IMR-90 (cell line): ENCODE measurements around the gene ZCCHC24. TPM values are rescaled to one million over a fixed set of nuclear protein-coding genes. Genes with fewer than 3 reads are reported as not detected.

Experiments used
- ATAC-seq: fragments of 200-7000 bp; cut with Tn5 transposase; 2 replicates; pipeline ENCODE4 v1.9.1; 2020; ENCODE audit warnings: low read depth, mild to moderate bottlenecking, moderate library complexity
- BruUV-seq: library from RNA; stranded (reverse); fragments of 400-500 nt; replicated peaks from 2 replicates; lab custom pipeline; 2021; lab: Mats Ljungman, UMichigan
- CTCF ChIA-PET: fragments of 300-600 bp; formaldehyde crosslinking; extraction: SDS; loops from one replicate; lab custom pipeline; 2021; ENCODE audit warnings: antibody characterized with exemption; lab: Yijun Ruan, JAX
- POLR2A ChIA-PET: fragments of 300-600 bp; sonication (Branson Sonifier 250); formaldehyde crosslinking; loops from one replicate; lab custom pipeline; 2022; ENCODE audit warnings: antibody characterized with exemption; ENCODE audit not compliant: unreplicated experiment; lab: Charles Lee
- DNase-seq: peaks from one replicate; pipeline ENCODE4 v3.0.0; 2013
- H2AFZ ChIP-seq: replicated peaks from 2 replicates; pipeline ENCODE3; 2013; ENCODE audit warnings: low read length, mild to moderate bottlenecking; ENCODE audit not compliant: poor library complexity
- H2AK5ac ChIP-seq: 2 replicates; pipeline ENCODE4 v1.6.1; 2013; ENCODE audit warnings: low read depth, low read length, inconsistent platforms
- H2AK9ac ChIP-seq: replicated peaks from 2 replicates; pipeline ENCODE3; 2013; ENCODE audit warnings: mild to moderate bottlenecking, low read depth, low read length, moderate library complexity; ENCODE audit not compliant: poor library complexity
- H2BK120ac ChIP-seq: 2 replicates; pipeline ENCODE4 v1.6.1; 2013; ENCODE audit warnings: low read depth, low read length, inconsistent platforms
- H2BK15ac ChIP-seq: 3 replicates; pipeline ENCODE4 v1.6.1; 2013; ENCODE audit warnings: low read depth, low read length, inconsistent platforms
- H2BK20ac ChIP-seq: 2 replicates; pipeline ENCODE4 v1.6.1; 2013; ENCODE audit warnings: low read depth, mild to moderate bottlenecking, inconsistent platforms, low read length, moderate library complexity
- H2BK5ac ChIP-seq: 2 replicates; pipeline ENCODE4 v1.6.1; 2013; ENCODE audit warnings: mild to moderate bottlenecking, low read depth, low read length, inconsistent platforms; ENCODE audit not compliant: poor library complexity, severe bottlenecking
- H3K14ac ChIP-seq: replicated peaks from 2 replicates; pipeline ENCODE4 v1.6.1; 2013; ENCODE audit warnings: low read depth, low read length, inconsistent platforms
- H3K18ac ChIP-seq: 2 replicates; pipeline ENCODE4 v1.6.1; 2013; ENCODE audit warnings: low read depth, low read length, control low read depth
- H3K23ac ChIP-seq: 2 replicates; pipeline ENCODE4 v1.6.1; 2013; ENCODE audit warnings: low read depth, low read length, inconsistent platforms
- H3K27ac ChIP-seq: 2 replicates; pipeline ENCODE4 v1.5.1; 2013; ENCODE audit warnings: mild to moderate bottlenecking, control low read depth, low read length; ENCODE audit not compliant: insufficient read depth
- H3K27me3 ChIP-seq: 2 replicates; pipeline ENCODE4 v1.6.1; 2013; ENCODE audit warnings: low read length; ENCODE audit not compliant: control insufficient read depth, insufficient read depth
- H3K36me3 ChIP-seq: 2 replicates; pipeline ENCODE4 v1.6.1; 2013; ENCODE audit warnings: low read length, mixed read lengths; ENCODE audit not compliant: control insufficient read depth, insufficient read depth
- H3K4ac ChIP-seq: 2 replicates; pipeline ENCODE4 v1.6.1; 2013; ENCODE audit warnings: low read depth, low read length, inconsistent platforms
- H3K4me1 ChIP-seq: 2 replicates; pipeline ENCODE4 v1.6.1; 2013; ENCODE audit warnings: low read length, mixed read lengths; ENCODE audit not compliant: control insufficient read depth, insufficient read depth
- H3K4me2 ChIP-seq: 2 replicates; pipeline ENCODE4 v1.6.1; 2013; ENCODE audit warnings: low read depth, mild to moderate bottlenecking, control low read depth, low read length, moderate library complexity
- H3K4me3 ChIP-seq: 2 replicates; pipeline ENCODE4 v1.5.1; 2013; ENCODE audit warnings: low read depth, mild to moderate bottlenecking, control low read depth, low read length, moderate library complexity; ENCODE audit not compliant: insufficient read depth
- H3K56ac ChIP-seq: 2 replicates; pipeline ENCODE4 v1.6.1; 2013; ENCODE audit warnings: low read length, inconsistent platforms; ENCODE audit not compliant: insufficient read depth; ENCODE audit errors: extremely low read depth
- H3K79me1 ChIP-seq, 2 experiments: 2 replicates each; pipeline ENCODE4 v1.6.1; 2013; ENCODE audit warnings: low read length in 2 of 2, inconsistent platforms in 1 of 2, low read depth in 1 of 2
- H3K9ac ChIP-seq: 2 replicates; pipeline ENCODE4 v1.6.1; 2013; ENCODE audit warnings: low read depth, low read length, control low read depth
- H3K9me1 ChIP-seq: 2 replicates; pipeline ENCODE4 v1.6.1; 2013; ENCODE audit warnings: low read length, inconsistent platforms; ENCODE audit not compliant: insufficient read depth
- H3K9me3 ChIP-seq: 2 replicates; pipeline ENCODE4 v1.6.1; 2013; ENCODE audit warnings: low read length; ENCODE audit not compliant: control insufficient read depth, insufficient read depth
- H4K20me1 ChIP-seq: 2 replicates; pipeline ENCODE4 v1.6.1; 2013; ENCODE audit warnings: low read length, inconsistent platforms; ENCODE audit not compliant: insufficient read depth
- H4K5ac ChIP-seq: 2 replicates; pipeline ENCODE4 v1.6.1; 2013; ENCODE audit warnings: mild to moderate bottlenecking, low read depth, low read length, control low read depth
- H4K8ac ChIP-seq, 2 experiments: 2 replicates each; pipeline ENCODE4 v1.6.1; 2013; ENCODE audit warnings: low read depth in 2 of 2, low read length in 2 of 2, control low read depth in 1 of 2, inconsistent platforms in 1 of 2
- H4K91ac ChIP-seq: 2 replicates; pipeline ENCODE4 v1.6.1; 2013; ENCODE audit warnings: low read depth, low read length, inconsistent platforms; ENCODE audit not compliant: insufficient read depth
- CHD1 ChIP-seq: IDR thresholded peaks from 2 replicates; pipeline ENCODE4 v1.6.1; 2012; ENCODE audit warnings: low read depth, low read length, improper control_type of control experiment
- MAZ ChIP-seq: IDR thresholded peaks from 2 replicates; pipeline ENCODE4 v1.6.1; 2012; ENCODE audit warnings: low read depth, mild to moderate bottlenecking, low read length, improper control_type of control experiment, moderate library complexity, borderline replicate concordance
- MXI1 ChIP-seq: IDR thresholded peaks from 2 replicates; pipeline ENCODE4 v1.6.1; 2012; ENCODE audit warnings: low read depth, mild to moderate bottlenecking, low read length, moderate library complexity, borderline replicate concordance
- USF2 ChIP-seq: fragments of 150-350 bp; IDR thresholded peaks from 2 replicates; pipeline ENCODE4 v1.6.1; 2017; ENCODE audit warnings: mild to moderate bottlenecking, antibody characterized with exemption, low read length, low read depth
- WGBS, 2 experiments: methylation state at CpG; one replicate each; pipeline versions ENCODE4 v1.1.5 to v1.1.7; 2013; ENCODE audit warnings: missing lambda C conversion rate in 2 of 2; ENCODE audit not compliant: insufficient read length in 1 of 2; ENCODE audit errors: extremely low coverage in 2 of 2; 5-methylcytosine and 5-hydroxymethylcytosine counted together
- dilution Hi-C: fragments of 300-500 bp; cut with HindIII; formaldehyde crosslinking; loops from one replicate; pipeline ENCODE4 v1.14.3; 2018; ENCODE audit warnings: low sequenced_read_pairs; ENCODE audit not compliant: unreplicated experiment
- in situ Hi-C: fragments of 300-500 bp; cut with MboI; formaldehyde crosslinking; loops from 3 replicates; pipeline ENCODE4 v1.14.3; 2019; ENCODE audit warnings: low sequenced_read_pairs, inconsistent platforms, mixed read lengths
- intact Hi-C: fragments of 100-400 bp; cut with micrococcal nuclease; formaldehyde crosslinking; loops from 2 replicates; pipeline ENCODE4 v1.10.0; 2022
- polyA plus RNA-seq, 3 experiments: library from polyadenylated mRNA; depleted of rRNA; stranded (reverse); fragments of >200 nt; gene quantifications; 2 replicates each; pipeline ENCODE4 v1.2.3, GENCODE V29; 2012; ENCODE audit warnings: low replicate concordance in 1 of 3
- total RNA-seq: library from RNA; depleted of rRNA; stranded (reverse); fragments of >200 nt; gene quantifications from 2 replicates; pipeline ENCODE4 v1.2.3, GENCODE V29; 2012

Gene ZCCHC24
- total and polyA plus RNA-seq, 2 of the 4 experiments (the other 2 are of a cell fraction), result 15.1 to 25.9 TPM

- intact Hi-C loops, result loop anchor here (10.0 kb wide), 1 partner anchor 156 kb away; no protein-coding TSS in a partner anchor
- no TSS peak for BruUV-seq
- DNase-seq, result no peak
- peak overlapping the region; percentile 22; the same call in 1 of the 2 replicates for H4K91ac ChIP-seq
- peak overlapping the region; percentile 87 for H2AK5ac ChIP-seq
- no peaks in the 10 kb centered on the region for H3K27me3 ChIP-seq
- H3K18ac ChIP-seq, result no peak overlapping the region
- no peak overlapping the region for H3K56ac ChIP-seq
- no peak overlapping the region for H3K9ac ChIP-seq
- peak overlapping the region; percentile 53; the same call in 1 of the 2 replicates for H3K4ac ChIP-seq
- dilution Hi-C loops, result no loop called here
- TF ChIP-seq MXI1 (no peak), CHD1 (no peak), MAZ (no peak), USF2 (no peak)
- H3K36me3 ChIP-seq, result peaks cover 6% of the 10 kb centered on the region; the same call in 1 of the 2 replicates
- peaks cover 32% of the 10 kb centered on the region for H3K9me1 ChIP-seq
- no peak overlapping the region for H3K4me2 ChIP-seq
- H3K79me1 ChIP-seq, result peaks cover 3 to 18% of the 10 kb centered on the region in 2 experiments; a peak in 1 of 4 replicates
- no peaks in the 10 kb centered on the region for H3K9me3 ChIP-seq
- H3K23ac ChIP-seq, result no peak overlapping the region
- no peak for ATAC-seq
- H4K20me1 ChIP-seq, result no peaks in the 10 kb centered on the region
- H2AFZ ChIP-seq, result peak overlapping the region; percentile 51
- H2BK120ac ChIP-seq, result peak overlapping the region; percentile 38; the same call in 1 of the 2 replicates
- no peak overlapping the region for H2BK20ac ChIP-seq
- WGBS, 2 experiments, result 98 to 100% methylated on average over 4 to 14 of the region's 22 CpGs
- ChIA-PET POLR2A (no interaction called here), CTCF (no interaction called here)
- H3K4me3 ChIP-seq, result no peak overlapping the region
- H3K4me1 ChIP-seq, result peaks cover 39% of the 10 kb centered on the region
- no peak overlapping the region for H4K5ac ChIP-seq
- in situ Hi-C loops, result loop anchor here (10.0 to 25.0 kb wide), 3 partner anchors 108 to 546 kb away; no protein-coding TSS in a partner anchor
- no peak overlapping the region for H3K27ac ChIP-seq
- peak overlapping the region in 1 of 2 experiments; percentile 61; a peak in 1 of 4 replicates for H4K8ac ChIP-seq
- no peak overlapping the region; the same call in 1 of the 2 replicates for H3K14ac ChIP-seq
- no peak overlapping the region for H2AK9ac ChIP-seq
- H2BK15ac ChIP-seq, result peak overlapping the region; percentile 43; the same call in 2 of the 3 replicates
- H2BK5ac ChIP-seq, result no peak overlapping the region
These were observed 66.5 kb downstream of the ZCCHC24 start for GRCh38 chr10:79378647-79379511.
